H1 (cell line): ENCODE measurements around the gene CNTN5. TPM values are rescaled to one million over a fixed set of nuclear protein-coding genes. Genes with fewer than 3 reads are reported as not detected.

Experiments
- CTCF ChIA-PET: fragments of 300-600 bp; sonication (Branson Sonifier 250); formaldehyde crosslinking; loops from one replicate; lab custom pipeline; 2021; ENCODE audit not compliant: partially characterized antibody; lab: Charles Lee
- POLR2A ChIA-PET: fragments of 300-600 bp; sonication (Branson Sonifier 250); formaldehyde crosslinking; loops from one replicate; lab custom pipeline; 2021; ENCODE audit warnings: inconsistent platforms; ENCODE audit not compliant: partially characterized antibody; lab: Charles Lee
- DNase-seq, 2 experiments: peaks; one replicate each; pipeline versions ENCODE4 v3.0.0 to v3.0.0-alpha.2; 2010 to 2022; ENCODE audit warnings: low spot score in 2 of 2, low read depth in 1 of 2, mixed read lengths in 1 of 2
- FAIRE-seq: peaks from 2 replicates; lab custom pipeline; 2011; peaks lifted over from hg19 to GRCh38; lab: Jason Lieb, UNC
- H2AFZ ChIP-seq: 2 replicates; pipeline ENCODE4 v1.8.1; 2012; ENCODE audit warnings: low read length, inconsistent platforms
- H2AK5ac ChIP-seq: 2 replicates; pipeline ENCODE4 v1.6.1; 2013; ENCODE audit warnings: low read depth, low read length
- H2BK120ac ChIP-seq: replicated peaks from 2 replicates; pipeline ENCODE3; 2013; ENCODE audit warnings: low read depth, low read length, inconsistent platforms
- H2BK12ac ChIP-seq: 2 replicates; pipeline ENCODE4 v1.6.1; 2013; ENCODE audit warnings: low read depth, low read length
- H2BK15ac ChIP-seq: 2 replicates; pipeline ENCODE4 v1.6.1; 2013; ENCODE audit warnings: low read length
- H2BK20ac ChIP-seq: 2 replicates; pipeline ENCODE4 v1.6.1; 2013; ENCODE audit warnings: low read length
- H2BK5ac ChIP-seq: 2 replicates; pipeline ENCODE4 v1.6.1; 2013; ENCODE audit warnings: low read depth, low read length
- H3K14ac ChIP-seq: 2 replicates; pipeline ENCODE4 v1.6.1; 2013; ENCODE audit warnings: inconsistent platforms; ENCODE audit not compliant: insufficient read length
- H3K18ac ChIP-seq: 2 replicates; pipeline ENCODE4 v1.6.1; 2013; ENCODE audit warnings: low read length; ENCODE audit errors: extremely low read depth
- H3K23ac ChIP-seq: 2 replicates; pipeline ENCODE4 v1.6.1; 2013; ENCODE audit warnings: inconsistent platforms; ENCODE audit not compliant: insufficient read length
- H3K23me2 ChIP-seq: 2 replicates; pipeline ENCODE4 v1.6.1; 2013; ENCODE audit warnings: low read depth, low read length
- H3K27ac ChIP-seq: 2 replicates; pipeline ENCODE4 v1.6.1; 2011; ENCODE audit warnings: low read depth, low read length, inconsistent platforms
- H3K27me3 ChIP-seq, 4 experiments: replicated peaks in 1 of 4; 1 replicate in 1 of 4; 2 replicates in 3 of 4; pipeline versions ENCODE4 v1.6.1 to v1.8.1; 2011 to 2013; ENCODE audit warnings: low read length in 3 of 4, mild to moderate bottlenecking in 3 of 4, inconsistent platforms in 2 of 4, mixed read lengths in 2 of 4, moderate library complexity in 1 of 4; ENCODE audit not compliant: control insufficient read depth in 3 of 4, insufficient read depth in 3 of 4; ENCODE audit errors: extremely low read depth in 1 of 4
- H3K36me3 ChIP-seq, 4 experiments: 2 replicates each; pipeline versions ENCODE4 v1.6.1 to v1.8.1; 2011 to 2013; ENCODE audit warnings: mild to moderate bottlenecking in 4 of 4, low read length in 3 of 4, moderate library complexity in 2 of 4, control low read depth in 1 of 4, inconsistent platforms in 1 of 4; ENCODE audit not compliant: insufficient read depth in 4 of 4, control insufficient read depth in 2 of 4
- H3K4ac ChIP-seq: replicated peaks from 2 replicates; pipeline ENCODE3; 2013; ENCODE audit warnings: low read length, low read depth, mixed read lengths, inconsistent platforms; ENCODE audit not compliant: insufficient read length
- H3K4me1 ChIP-seq, 4 experiments: replicated peaks in 1 of 4; 1 replicate in 1 of 4; 2 replicates in 3 of 4; pipeline versions ENCODE4 v1.6.1 to v1.8.1; 2011 to 2013; ENCODE audit warnings: low read length in 3 of 4, inconsistent platforms in 2 of 4, mixed read lengths in 1 of 4; ENCODE audit not compliant: insufficient read depth in 4 of 4, control insufficient read depth in 3 of 4
- H3K4me2 ChIP-seq, 2 experiments: 2 replicates each; pipeline versions ENCODE4 v1.6.1 to v1.8.1; 2011 to 2013; ENCODE audit warnings: low read depth in 2 of 2, low read length in 2 of 2, control low read depth in 1 of 2, inconsistent platforms in 1 of 2, mild to moderate bottlenecking in 1 of 2; ENCODE audit not compliant: insufficient read depth in 1 of 2
- H3K4me3 ChIP-seq, 4 experiments: fragments of 200-600, 300-600 bp in 1 of 4; sonication (generic), shearing (Covaris generic), sonication (Bioruptor Twin) in 1 of 4; 2 replicates each; pipeline versions ENCODE4 v1.5.1 to v1.8.1; 2011 to 2016; ENCODE audit warnings: low read length in 4 of 4, low read depth in 3 of 4, control low read depth in 2 of 4, inconsistent platforms in 2 of 4, mild to moderate bottlenecking in 2 of 4, mixed read lengths in 1 of 4, moderate library complexity in 1 of 4; ENCODE audit not compliant: insufficient read depth in 2 of 4; ENCODE audit errors: extremely low read depth in 1 of 4
- H3K56ac ChIP-seq: replicated peaks from 2 replicates; pipeline ENCODE3; 2013; ENCODE audit warnings: low read depth, mild to moderate bottlenecking, mixed read lengths, low read length, inconsistent platforms; ENCODE audit not compliant: insufficient read length
- H3K79me1 ChIP-seq: 2 replicates; pipeline ENCODE4 v1.6.1; 2013; ENCODE audit warnings: low read depth, low read length, control low read depth
- H3K79me2 ChIP-seq, 2 experiments: 2 replicates each; pipeline versions ENCODE4 v1.6.1 to v1.8.1; 2012 to 2013; ENCODE audit warnings: low read length in 2 of 2, mild to moderate bottlenecking in 2 of 2, inconsistent platforms in 1 of 2; ENCODE audit not compliant: insufficient read depth in 2 of 2, control insufficient read depth in 1 of 2
- H3K9ac ChIP-seq, 4 experiments: replicated peaks in 1 of 4; 1 replicate in 1 of 4; 2 replicates in 3 of 4; pipeline versions ENCODE4 v1.6.1 to v1.8.1; 2011 to 2013; ENCODE audit warnings: low read depth in 3 of 4, low read length in 3 of 4, control low read depth in 2 of 4, mild to moderate bottlenecking in 2 of 4, moderate library complexity in 2 of 4, inconsistent platforms in 1 of 4; ENCODE audit errors: extremely low read depth in 1 of 4
- H3K9me3 ChIP-seq, 2 experiments: 2 replicates each; pipeline versions ENCODE4 v1.6.1 to v1.8.1; 2012 to 2013; ENCODE audit warnings: mild to moderate bottlenecking in 2 of 2, moderate library complexity in 2 of 2, control low read depth in 1 of 2, inconsistent platforms in 1 of 2, low read depth in 1 of 2, low read length in 1 of 2, mixed read lengths in 1 of 2; ENCODE audit not compliant: insufficient read depth in 2 of 2
- H4K20me1 ChIP-seq, 2 experiments: replicated peaks in 1 of 2; 2 replicates each; pipeline versions ENCODE3 to v1.8.1; 2011 to 2013; ENCODE audit warnings: inconsistent platforms in 2 of 2, low read length in 2 of 2, mild to moderate bottlenecking in 1 of 2; ENCODE audit not compliant: insufficient read depth in 2 of 2, control insufficient read depth in 1 of 2
- H4K5ac ChIP-seq: 2 replicates; pipeline ENCODE4 v1.6.1; 2013; ENCODE audit warnings: low read length, low read depth, mixed read lengths, inconsistent platforms; ENCODE audit not compliant: insufficient read length
- H4K8ac ChIP-seq: 2 replicates; pipeline ENCODE4 v1.8.0; 2013; ENCODE audit warnings: mild to moderate bottlenecking, moderate library complexity, low read length, inconsistent platforms; ENCODE audit not compliant: insufficient read depth; ENCODE audit errors: extremely low read depth
- H4K91ac ChIP-seq: replicated peaks from 2 replicates; pipeline ENCODE3; 2013; ENCODE audit warnings: low read length, mixed read lengths, inconsistent platforms; ENCODE audit not compliant: insufficient read length
- ATF3 ChIP-seq: IDR thresholded peaks from 2 replicates; pipeline ENCODE4 v1.6.1; 2011; ENCODE audit warnings: low read depth, mild to moderate bottlenecking, low read length; ENCODE audit not compliant: insufficient read depth
- BRCA1 ChIP-seq: IDR thresholded peaks from 2 replicates; pipeline ENCODE4 v1.6.1; 2012; ENCODE audit warnings: low read depth, low read length, improper control_type of control experiment
- CBX8 ChIP-seq: fragments of 300-800, 300-1000 bp; sonication (generic); IDR thresholded peaks from 2 replicates; pipeline ENCODE4 v1.7.1; 2016; ENCODE audit warnings: low read depth, low read length, borderline replicate concordance
- CHD1 ChIP-seq: IDR thresholded peaks from 2 replicates; pipeline ENCODE4 v1.6.1; 2012; ENCODE audit warnings: low read depth, low read length, improper control_type of control experiment
- CTBP2 ChIP-seq: IDR thresholded peaks from 2 replicates; pipeline ENCODE4 v1.7.0; 2011; ENCODE audit warnings: borderline replicate concordance, mild to moderate bottlenecking, moderate library complexity, mixed read lengths, low read length; ENCODE audit not compliant: insufficient read depth, insufficient read length
- EGR1 ChIP-seq: IDR thresholded peaks from 2 replicates; pipeline ENCODE4 v1.6.1; 2011; ENCODE audit warnings: low read depth, low read length, borderline replicate concordance
- HDAC2 ChIP-seq, 2 experiments: fragments of 300-600 bp in 1 of 2; sonication (generic) in 1 of 2; IDR thresholded peaks; 2 replicates each; pipeline ENCODE4 v1.6.1; 2011 to 2012; ENCODE audit warnings: low read depth in 2 of 2, low read length in 2 of 2, mild to moderate bottlenecking in 2 of 2, moderate library complexity in 2 of 2, borderline replicate concordance in 1 of 2, inconsistent platforms in 1 of 2
- MAFK ChIP-seq: IDR thresholded peaks from 2 replicates; pipeline ENCODE4 v1.6.1; 2012; ENCODE audit warnings: low read depth, mild to moderate bottlenecking, improper control_type of control experiment, low read length
- POLR2A ChIP-seq, 2 experiments: IDR thresholded peaks; 1 replicate in 1 of 2; 2 replicates in 1 of 2; pipeline ENCODE4 v1.6.1; 2011; ENCODE audit warnings: low read depth in 2 of 2, low read length in 2 of 2, mild to moderate bottlenecking in 2 of 2; ENCODE audit errors: control extremely low read depth in 1 of 2
- RNF2 ChIP-seq: fragments of 200-900, 300-1000 bp; sonication (generic); IDR thresholded peaks from 2 replicates; pipeline ENCODE4 v1.7.1; 2016; ENCODE audit warnings: borderline replicate concordance, low read depth, mild to moderate bottlenecking, antibody characterized with exemption, low read length; ENCODE audit not compliant: poor library complexity, severe bottlenecking; ENCODE audit errors: missing control alignments
- SAP30 ChIP-seq: fragments of 300-600 bp; sonication (generic); IDR thresholded peaks from 2 replicates; pipeline ENCODE4 v1.7.1; 2012; ENCODE audit warnings: low read length, moderate library complexity, mild to moderate bottlenecking, inconsistent platforms; ENCODE audit not compliant: insufficient read depth, insufficient replicate concordance
- SIX5 ChIP-seq: IDR thresholded peaks from 2 replicates; pipeline ENCODE4 v1.6.1; 2011; ENCODE audit warnings: mild to moderate bottlenecking, low read depth, low read length
- SRF ChIP-seq: IDR thresholded peaks from 2 replicates; pipeline ENCODE4 v1.6.1; 2011; ENCODE audit warnings: mild to moderate bottlenecking, low read depth, low read length, moderate library complexity
- WGBS, 2 experiments: shearing (Covaris generic) in 1 of 2; methylation state at CpG; one replicate each; pipeline versions ENCODE4 v1.1.6 to v1.1.7; 2013 to 2015; ENCODE audit warnings: low lambda C conversion rate in 2 of 2, mixed read lengths in 2 of 2, inconsistent platforms in 1 of 2, low coverage in 1 of 2, missing lambda C conversion rate in 1 of 2; ENCODE audit not compliant: insufficient replicate concordance in 2 of 2, insufficient coverage in 1 of 2, insufficient read length in 1 of 2; ENCODE audit errors: extremely low coverage in 1 of 2, missing lambda C conversion rate in 1 of 2; 5-methylcytosine and 5-hydroxymethylcytosine counted together
- polyA plus RNA-seq, 7 experiments: library from polyadenylated mRNA; depleted of rRNA in 3 of 7; stranded (reverse) in 5 of 7; unstranded in 2 of 7; fragments of >200 nt in 5 of 7; fragments of 200-250 nt in 2 of 7; gene quantifications; 1 replicate in 5 of 7; 2 replicates in 1 of 7; 4 replicates in 1 of 7; pipeline versions ENCODE4 v1.2.1 to v1.2.3, GENCODE V29; 2011 to 2013; ENCODE audit warnings: missing spikeins in 2 of 7, mixed read lengths in 2 of 7
- total RNA-seq: library from RNA; stranded (reverse); fragmentation: NEBNext Ultra II Directional; extraction: Animal tissue kit (Norgen Biotek cat#: 25700); gene quantifications from 2 replicates; pipeline ENCODE4 v1.2.1, GENCODE V29; 2021

Gene CNTN5
- total and polyA plus RNA-seq, 2 of the 8 experiments (the other 6 are each of a cell fraction or from before 2014, with no cell fraction given) = not detected

- Histone ChIP-seq H4K20me1 (no peaks in the 10 kb centered on the region), H3K4me1 (no peaks in the 10 kb centered on the region), H3K56ac (no peak overlapping the region), H2BK12ac (no peak overlapping the region), H3K14ac (no peak overlapping the region), H3K79me2 (no peaks in the 10 kb centered on the region), H3K18ac (no peak overlapping the region), H2BK15ac (no peak overlapping the region), H3K36me3 (no peaks in the 10 kb centered on the region), H3K27me3 (no peaks in the 10 kb centered on the region), H3K9ac (no peak overlapping the region), H3K23ac (no peak overlapping the region), H2BK5ac (no peak overlapping the region), H3K23me2 (no peaks in the 10 kb centered on the region), H3K4me3 (no peak overlapping the region), H2AK5ac (no peak overlapping the region), H3K9me3 (no peaks in the 10 kb centered on the region), H4K91ac (no peak overlapping the region), H2AFZ (no peak overlapping the region), H4K5ac (no peak overlapping the region), H4K8ac (no peak overlapping the region), H3K4ac (no peak overlapping the region), H3K4me2 (no peak overlapping the region), H3K27ac (no peak overlapping the region), H2BK120ac (no peak overlapping the region), H2BK20ac (no peak overlapping the region), H3K79me1 (no peaks in the 10 kb centered on the region)
- FAIRE-seq (no peak), DNase-seq (no peak)
- 76% methylated on average over 4 of the region's 4 CpGs; no CpG with 5 or more reads in 1 of the 2 experiments for WGBS, 2 experiments
- CTCF ChIA-PET = no interaction called here
- POLR2A ChIA-PET = no interaction called here
- TF ChIP-seq EGR1 (no peak), SIX5 (no peak), BRCA1 (no peak), CBX8 (no peak), SRF (no peak), RNF2 (no peak), HDAC2 (IDR thresholded peaks at IDR 0.05; ENCODE audit: borderline replicate concordance in 1 of 2, low read depth in 2 of 2, low read length in 2 of 2) (no peak), CHD1 (no peak), CTBP2 (no peak), POLR2A (IDR thresholded peaks at IDR 0.05; ENCODE audit: control extremely low read depth in 1 of 2, low read depth in 2 of 2, low read length in 2 of 2) (no peak), MAFK (no peak), ATF3 (no peak), SAP30 (no peak)
Measured at GRCh38 chr11:99370549-99371216, 349.9 kb downstream of the CNTN5 start.
